Neural cell (in vitro differentiated cells): ENCODE measurements around the gene TULP4. TPM values are rescaled to one million over a fixed set of nuclear protein-coding genes. Genes with fewer than 3 reads are reported as not detected.

ENCODE experiments used
- H2AFZ ChIP-seq: fragments of 200-600, 300-800 bp; sonication (generic), shearing (Covaris generic); 2 replicates; pipeline ENCODE4 v1.6.0; 2014; ENCODE audit warnings: low read depth, mild to moderate bottlenecking, antibody characterized with exemption, low read length, moderate library complexity
- H3F3A ChIP-seq: fragments of 200-600 bp; shearing (Covaris generic); 2 replicates; pipeline ENCODE4 v1.6.1; 2016; ENCODE audit warnings: mild to moderate bottlenecking, moderate library complexity, mixed read lengths, antibody characterized with exemption, low read length; ENCODE audit not compliant: insufficient read depth, poor library complexity, severe bottlenecking
- H3K27ac ChIP-seq: fragments of 200-600, 300-800 bp; sonication (generic), shearing (Covaris generic); 2 replicates; pipeline ENCODE4 v1.5.1; 2014; ENCODE audit warnings: mild to moderate bottlenecking, low read length, moderate library complexity
- H3K27me3 ChIP-seq: fragments of 300-800, 200-600 bp; sonication (generic), shearing (Covaris generic); 2 replicates; pipeline ENCODE4 v1.6.0; 2014; ENCODE audit warnings: mild to moderate bottlenecking, low read depth, low read length, moderate library complexity; ENCODE audit not compliant: insufficient read depth
- H3K36me3 ChIP-seq: fragments of 300-800, 200-600 bp; sonication (generic), shearing (Covaris generic); 2 replicates; pipeline ENCODE4 v1.5.1; 2014; ENCODE audit warnings: mild to moderate bottlenecking, antibody characterized with exemption, low read length, moderate library complexity; ENCODE audit not compliant: insufficient read depth
- H3K4me2 ChIP-seq: fragments of 300-800, 200-600 bp; sonication (generic), shearing (Covaris generic); 2 replicates; pipeline ENCODE4 v1.6.0; 2014; ENCODE audit warnings: mild to moderate bottlenecking, low read length
- H3K4me3 ChIP-seq: fragments of 300-800, 200-600 bp; sonication (generic), shearing (Covaris generic); 2 replicates; pipeline ENCODE4 v1.5.1; 2014; ENCODE audit warnings: mild to moderate bottlenecking, low read length, moderate library complexity
- H3K79me2 ChIP-seq: fragments of 200-600 bp; shearing (Covaris generic); replicated peaks from 2 replicates; pipeline ENCODE4 v1.6.0; 2014; ENCODE audit warnings: mild to moderate bottlenecking, low read length, moderate library complexity; ENCODE audit not compliant: insufficient read depth
- H3K9ac ChIP-seq: fragments of 300-800, 200-600 bp; sonication (generic), shearing (Covaris generic); 2 replicates; pipeline ENCODE4 v1.6.1; 2016; ENCODE audit warnings: mild to moderate bottlenecking, low read length, mixed read lengths
- H3K9me2 ChIP-seq: fragments of 200-600 bp; shearing (Covaris generic); 2 replicates; pipeline ENCODE4 v1.6.1; 2016; ENCODE audit warnings: mild to moderate bottlenecking, low read length, mixed read lengths; ENCODE audit not compliant: insufficient read depth
- H3K9me3 ChIP-seq: fragments of 200-600, 300-800 bp; sonication (generic), shearing (Covaris generic); 2 replicates; pipeline ENCODE4 v1.6.1; 2016; ENCODE audit warnings: mild to moderate bottlenecking, mixed run types, low read length, moderate library complexity, mixed read lengths
- H4K20me1 ChIP-seq: fragments of 200-600 bp; shearing (Covaris generic); 2 replicates; pipeline ENCODE4 v1.6.1; 2016; ENCODE audit warnings: mild to moderate bottlenecking, mixed run types; ENCODE audit not compliant: insufficient read depth
- CTCF ChIP-seq: fragments of 450-650 bp; IDR thresholded peaks from 2 replicates; pipeline ENCODE4 v1.5.1; 2014; ENCODE audit warnings: antibody characterized with exemption, mild to moderate bottlenecking, moderate library complexity; ENCODE audit not compliant: poor library complexity, severe bottlenecking
- EP300 ChIP-seq: fragments of 450-650 bp; conservative IDR thresholded peaks from 2 replicates; pipeline ENCODE4 v1.6.1; 2014; ENCODE audit warnings: antibody characterized with exemption, mild to moderate bottlenecking, moderate library complexity; ENCODE audit not compliant: poor library complexity, severe bottlenecking
- EZH2 ChIP-seq: fragments of 200-600, 300-800 bp; shearing (Covaris generic), sonication (generic); IDR thresholded peaks from 2 replicates; pipeline ENCODE4 v1.6.1; 2014; ENCODE audit warnings: antibody characterized with exemption, low read length, borderline replicate concordance, mild to moderate bottlenecking; ENCODE audit not compliant: insufficient read depth, poor library complexity, severe bottlenecking
- MXI1 ChIP-seq: fragments of 450-650 bp; conservative IDR thresholded peaks from 2 replicates; pipeline ENCODE4 v1.6.1; 2014; ENCODE audit warnings: antibody characterized with exemption, mild to moderate bottlenecking; ENCODE audit not compliant: poor library complexity, severe bottlenecking
- POLR2AphosphoS5 ChIP-seq: IDR thresholded peaks from 2 replicates; pipeline ENCODE4 v1.6.1; 2012
- RAD21 ChIP-seq: fragments of 450-650 bp; conservative IDR thresholded peaks from 2 replicates; pipeline ENCODE4 v1.6.1; 2014; ENCODE audit warnings: antibody characterized with exemption, mild to moderate bottlenecking, moderate library complexity
- REST ChIP-seq: IDR thresholded peaks from 2 replicates; pipeline ENCODE4 v1.6.1; 2012; ENCODE audit warnings: borderline replicate concordance
- SMC3 ChIP-seq: fragments of 450-650 bp; conservative IDR thresholded peaks from 2 replicates; pipeline ENCODE4 v1.6.1; 2014; ENCODE audit warnings: antibody characterized with exemption, mild to moderate bottlenecking, moderate library complexity; ENCODE audit not compliant: poor library complexity
- TAF1 ChIP-seq: IDR thresholded peaks from 2 replicates; pipeline ENCODE4 v1.6.1; 2012; ENCODE audit warnings: low read depth
- polyA plus RNA-seq: library from polyadenylated mRNA; depleted of rRNA; stranded (reverse); fragments of >200 nt; gene quantifications from 2 replicates; pipeline ENCODE4 v1.2.3, GENCODE V29; 2014

Gene TULP4
- polyA plus RNA-seq, 1 donor from 2014 or later, result 30.6 TPM

- Histone ChIP-seq H3K79me2 (peaks cover 39% of the 10 kb centered on the region), H3K4me2 (no peak overlapping the region), H3K36me3 (no peaks in the 10 kb centered on the region), H3K9me2 (no peaks in the 10 kb centered on the region), H4K20me1 (no peaks in the 10 kb centered on the region), H3K4me3 (no peak overlapping the region), H3K9ac (no peak overlapping the region), H3F3A (no peaks in the 10 kb centered on the region), H3K27ac (no peak overlapping the region), H3K27me3 (no peaks in the 10 kb centered on the region), H3K9me3 (no peaks in the 10 kb centered on the region), H2AFZ (no peak overlapping the region)
- TF ChIP-seq EP300 (no peak), REST (no peak), TAF1 (no peak), SMC3 (no peak), CTCF (no peak), RAD21 (no peak), EZH2 (no peak), MXI1 (no peak), POLR2AphosphoS5 (no peak)
These were observed 16.7 kb downstream of the TULP4 start for GRCh38 chr6:158328952-158329351.

GRCh38 chr6:158329531-158329930 lies 17.3 kb downstream of the TULP4 start:
- H3K9me2 ChIP-seq, result no peaks in the 10 kb centered on the region
- no peak overlapping the region for H3K4me3 ChIP-seq
- no peaks in the 10 kb centered on the region for H3K36me3 ChIP-seq
- no peaks in the 10 kb centered on the region for H4K20me1 ChIP-seq
- H3K9me3 ChIP-seq, result no peaks in the 10 kb centered on the region
- no peaks in the 10 kb centered on the region for H3F3A ChIP-seq
- no peak overlapping the region for H3K4me2 ChIP-seq
- no peaks in the 10 kb centered on the region for H3K27me3 ChIP-seq
- H3K9ac ChIP-seq, result no peak overlapping the region
- no peak overlapping the region for H2AFZ ChIP-seq
- no peak overlapping the region for H3K27ac ChIP-seq
- TF ChIP-seq POLR2AphosphoS5, result no peak
- no peak for TF ChIP-seq EP300
- no peak for TF ChIP-seq RAD21
- no peak for TF ChIP-seq MXI1
- no peak for TF ChIP-seq CTCF
- no peak for TF ChIP-seq REST
- peaks cover 39% of the 10 kb centered on the region for H3K79me2 ChIP-seq
